Lower leg skin (tissue), 3 donors: Measurements from ENCODE around the gene CTDSPL.

Source experiments
- CTCF ChIP-seq, 3 donors: fragments of 450-650 bp; IDR thresholded peaks; one replicate each; pipeline ENCODE4 v1.5.1; 2016; ENCODE audit warnings: antibody characterized with exemption in 3 of 3, mild to moderate bottlenecking in 3 of 3, moderate library complexity in 2 of 3
- POLR2A ChIP-seq, 2 donors: fragments of 450-650 bp; IDR thresholded peaks; one replicate each; pipeline ENCODE4 v1.6.1; 2016 to 2017; ENCODE audit warnings: antibody characterized with exemption in 2 of 2, mild to moderate bottlenecking in 1 of 2, moderate library complexity in 1 of 2

- TF ChIP-seq CTCF (IDR thresholded peaks at IDR 0.05) (no peak), POLR2A (IDR thresholded peaks at IDR 0.05) (no peak)
Measured at GRCh38 chr3:37890522-37890921, 28.8 kb downstream of the CTDSPL start.
